ENCODE data around the gene MTAP. TPM values are rescaled to one million over a fixed set of nuclear protein-coding genes. Genes with fewer than 3 reads are reported as not detected.

Gene MTAP
- 14.0 and 20.6 TPM in 2 replicates for total RNA-seq (ENCODE audit: low replicate concordance)

DNA sequence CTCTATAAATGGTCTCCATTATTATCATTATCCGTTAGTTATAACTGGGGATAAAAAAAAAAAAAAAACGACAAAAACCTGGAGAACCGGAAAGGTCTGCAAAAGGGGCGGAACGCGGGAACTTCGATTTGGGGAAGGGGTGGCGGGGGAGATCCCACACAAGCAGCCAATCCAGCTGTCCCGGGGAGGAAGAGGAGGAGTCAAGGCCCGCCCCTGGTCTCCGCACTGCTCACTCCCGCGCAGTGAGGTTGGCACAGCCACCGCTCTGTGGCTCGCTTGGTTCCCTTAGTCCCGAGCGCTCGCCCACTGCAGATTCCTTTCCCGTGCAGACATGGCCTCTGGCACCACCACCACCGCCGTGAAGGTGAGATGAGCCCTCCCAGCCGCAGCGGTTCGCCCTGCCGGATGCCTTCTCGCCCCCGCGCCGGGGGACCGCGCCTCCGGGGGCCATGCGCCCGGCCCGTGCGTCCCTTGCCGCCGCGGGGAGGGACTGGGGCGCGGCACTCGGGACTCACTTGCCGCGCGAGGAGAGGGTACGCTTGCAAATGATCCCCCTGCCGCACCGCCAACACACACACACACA, at the start of gene MTAP:
Gene MTAP (plus strand): TSS at position 219 of the 583 bp plus-strand sequence. CDS start 113 bp downstream, at position 332.

Other genes starting within 250 kb of the MTAP start
- gene CDKN2A, start 191.8 kb downstream of the MTAP start, total RNA-seq (ENCODE audit: low replicate concordance) = 19.0 and 44.6 TPM in 2 replicates
- gene CDKN2B-AS1, start 192.2 kb downstream of the MTAP start, total RNA-seq (ENCODE audit: low replicate concordance) = 2.7 and 2.9 TPM in 2 replicates
- 11.2 and 60.2 TPM in 2 replicates for gene CDKN2B, start 206.7 kb downstream of the MTAP start, total RNA-seq (ENCODE audit: low replicate concordance)